ENCODE results near the gene C1orf116. TPM values are rescaled to one million over a fixed set of nuclear protein-coding genes. Genes with fewer than 3 reads are reported as not detected.

The C1orf116 gene
- total RNA-seq, 4 donors from 2014 or later, result 7.1 to 24.6 (median 13.3) TPM

DNA sequence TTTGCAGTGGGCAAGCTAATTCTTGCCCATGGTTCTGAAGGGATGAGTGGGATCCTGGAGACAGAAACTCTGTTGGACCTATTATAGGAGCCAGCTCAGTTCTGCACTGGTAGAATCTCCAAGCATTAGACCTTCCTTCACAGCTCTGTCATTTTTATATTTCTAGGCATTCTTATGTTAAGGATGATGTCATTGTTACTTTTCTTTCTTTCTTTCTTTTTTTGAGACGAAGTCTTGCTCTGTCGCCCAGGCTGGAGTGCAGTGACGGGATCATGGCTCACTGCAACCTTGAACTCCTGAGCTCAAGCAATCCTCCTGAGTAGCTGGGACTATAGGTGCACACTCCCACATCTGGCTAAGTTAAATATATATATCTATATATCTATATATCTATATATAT is 28.0 kb upstream of the C1orf116 start:
- 58 to 67% methylated on average over 3 of the region's 3 CpGs for WGBS, 2 donors
- Histone ChIP-seq H3K27me3 (no peaks in the 10 kb centered on the region), H3K9me3 (no peaks in the 10 kb centered on the region), H3K4me3 (replicated peaks in 1 of 3) (no peak overlapping the region), H3K4me1 (peaks cover 47 to 59% of the 10 kb centered on the region in 2 donors), H3K36me3 (peaks cover 15 to 16% of the 10 kb centered on the region in 2 donors), H3K27ac (peak overlapping the region; percentile 87 to 100 (median 93))
- no peak for DNase-seq
- no peak for TF ChIP-seq POLR2A (IDR thresholded peaks at IDR 0.05)
- TF ChIP-seq, protein P1, sequence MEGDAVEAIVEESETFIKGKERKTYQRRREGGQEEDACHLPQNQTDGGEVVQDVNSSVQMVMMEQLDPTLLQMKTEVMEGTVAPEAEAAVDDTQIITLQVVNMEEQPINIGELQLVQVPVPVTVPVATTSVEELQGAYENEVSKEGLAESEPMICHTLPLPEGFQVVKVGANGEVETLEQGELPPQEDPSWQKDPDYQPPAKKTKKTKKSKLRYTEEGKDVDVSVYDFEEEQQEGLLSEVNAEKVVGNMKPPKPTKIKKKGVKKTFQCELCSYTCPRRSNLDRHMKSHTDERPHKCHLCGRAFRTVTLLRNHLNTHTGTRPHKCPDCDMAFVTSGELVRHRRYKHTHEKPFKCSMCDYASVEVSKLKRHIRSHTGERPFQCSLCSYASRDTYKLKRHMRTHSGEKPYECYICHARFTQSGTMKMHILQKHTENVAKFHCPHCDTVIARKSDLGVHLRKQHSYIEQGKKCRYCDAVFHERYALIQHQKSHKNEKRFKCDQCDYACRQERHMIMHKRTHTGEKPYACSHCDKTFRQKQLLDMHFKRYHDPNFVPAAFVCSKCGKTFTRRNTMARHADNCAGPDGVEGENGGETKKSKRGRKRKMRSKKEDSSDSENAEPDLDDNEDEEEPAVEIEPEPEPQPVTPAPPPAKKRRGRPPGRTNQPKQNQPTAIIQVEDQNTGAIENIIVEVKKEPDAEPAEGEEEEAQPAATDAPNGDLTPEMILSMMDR (IDR thresholded peaks at IDR 0.05), result no peak
- intact Hi-C loops (cut with DNase I), result no loop called here

DNA sequence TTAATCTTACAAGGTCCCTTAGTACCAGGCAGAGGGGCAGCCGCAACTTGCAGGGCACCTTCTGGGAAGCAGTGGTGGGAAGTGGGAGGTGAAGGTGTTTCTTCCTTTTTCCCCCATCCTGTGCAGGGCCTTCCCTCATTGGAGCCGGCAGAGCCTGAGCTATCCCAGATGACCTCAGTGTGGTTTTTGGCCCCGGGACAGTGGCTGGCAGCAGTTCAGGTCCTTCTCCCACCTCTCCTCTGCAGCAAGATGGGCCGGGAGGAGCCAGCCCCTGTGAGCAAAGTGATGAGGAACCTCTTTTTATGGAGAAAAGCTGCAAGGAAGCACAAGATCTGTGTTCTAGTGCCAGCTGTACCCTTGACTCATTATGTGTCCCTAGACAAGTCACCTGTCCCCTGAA is 27.3 kb upstream of the C1orf116 start:
- no peak overlapping the region for H3K4me3 ChIP-seq (replicated peaks in 1 of 3)
- peaks cover 40 to 56% of the 10 kb centered on the region in 2 donors for H3K4me1 ChIP-seq
- peak; percentile 54 to 65 for DNase-seq
- H3K27ac ChIP-seq, result peak overlapping the region; percentile 87 to 100 (median 93)
- intact Hi-C loops (cut with DNase I), result no loop called here
- peaks cover 14 to 15% of the 10 kb centered on the region in 2 donors for H3K36me3 ChIP-seq
- no peaks in the 10 kb centered on the region for H3K27me3 ChIP-seq
- WGBS, 2 donors, result 36 to 47% methylated on average over 4 of the region's 4 CpGs
- no peak for TF ChIP-seq POLR2A (IDR thresholded peaks at IDR 0.05)
- TF ChIP-seq, protein P1 (IDR thresholded peaks at IDR 0.05), result no peak
- H3K9me3 ChIP-seq, result no peaks in the 10 kb centered on the region

DNA sequence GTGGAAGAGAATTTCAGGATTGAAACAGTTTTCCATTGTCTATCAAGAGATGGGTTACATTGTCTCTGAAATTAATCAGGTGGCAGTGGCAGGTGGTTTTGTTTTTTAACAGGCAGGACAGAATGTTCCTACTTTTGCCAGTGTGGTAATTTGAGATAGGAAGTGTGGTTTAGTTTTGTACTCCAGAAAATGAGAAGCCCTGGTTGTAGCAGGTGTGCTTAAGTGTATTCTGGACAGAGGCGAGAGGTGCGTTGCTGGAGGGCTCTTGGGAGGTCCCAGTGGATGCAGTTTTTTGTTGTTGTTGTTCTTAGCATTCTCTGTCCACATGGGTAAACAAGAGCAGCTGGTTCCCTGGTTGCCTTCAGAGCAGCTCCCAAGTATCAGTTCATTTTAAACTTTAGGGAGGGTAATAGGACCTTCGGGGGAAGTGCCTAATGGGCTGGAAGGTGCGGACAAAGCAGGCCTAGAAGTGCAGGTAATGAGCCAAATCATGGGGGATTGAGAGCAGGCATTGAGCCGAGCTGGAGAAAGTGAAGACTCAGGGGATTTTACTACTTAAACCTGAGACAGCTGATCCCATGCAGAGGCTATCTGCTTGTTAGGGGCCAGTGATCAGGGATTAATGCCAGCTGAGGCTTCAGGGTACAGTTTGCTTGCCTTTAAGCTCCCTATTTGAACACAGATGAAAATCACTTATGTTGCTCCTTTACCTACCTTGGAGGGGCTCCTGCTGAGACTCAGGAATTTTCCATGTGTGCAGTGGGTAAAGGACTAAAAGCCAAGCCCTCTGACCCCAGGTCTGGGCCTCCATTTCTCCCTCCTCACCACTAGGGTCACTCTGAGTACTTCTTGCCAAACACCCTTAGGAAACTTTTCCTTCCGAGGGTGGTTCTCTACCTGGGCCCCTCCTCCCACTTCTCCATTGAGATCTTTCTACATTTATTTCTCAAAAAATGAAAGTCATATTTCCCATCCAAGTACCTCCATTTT is 26.6 kb upstream of the C1orf116 start:
- peak; percentile 64 to 72 for DNase-seq
- intact Hi-C loops (cut with DNase I), result no loop called here
- no peaks in the 10 kb centered on the region for H3K27me3 ChIP-seq
- TF ChIP-seq, protein P1 (IDR thresholded peaks at IDR 0.05), result peak in 3 of 6 experiments; percentile 15 to 41 (median 23)
- peak in 1 of 2 donors; percentile 69 for TF ChIP-seq POLR2A (IDR thresholded peaks at IDR 0.05)
- H3K4me3 ChIP-seq (replicated peaks in 1 of 3), result no peak overlapping the region
- WGBS, 2 donors, result 35 to 42% methylated on average over 6 of the region's 6 CpGs
- H3K36me3 ChIP-seq, result peaks cover 14 to 15% of the 10 kb centered on the region in 2 donors
- H3K9me3 ChIP-seq, result no peaks in the 10 kb centered on the region
- peak overlapping the region; percentile 87 to 100 (median 93) for H3K27ac ChIP-seq
- peaks cover 36 to 60% of the 10 kb centered on the region in 2 donors for H3K4me1 ChIP-seq

DNA sequence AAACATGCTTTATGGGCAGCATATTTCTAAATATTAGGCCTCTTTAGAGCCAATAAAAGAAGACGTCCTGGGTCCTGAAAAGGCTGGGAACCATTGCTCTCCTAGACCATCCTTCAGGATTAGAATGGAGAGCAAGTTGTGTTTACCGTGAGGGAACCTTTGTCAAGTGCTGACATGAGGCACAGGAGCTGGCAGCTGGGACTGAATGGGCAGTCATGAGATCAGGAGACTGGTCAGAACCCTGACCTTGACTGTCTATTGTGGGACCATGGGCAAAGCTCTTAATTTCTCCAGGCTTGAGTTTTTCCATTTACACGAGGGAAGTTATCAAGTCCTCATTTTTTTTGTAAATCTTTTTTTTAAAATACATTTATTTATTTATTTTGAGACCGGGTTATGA is 25.7 kb upstream of the C1orf116 start:
- no peak overlapping the region for H3K4me3 ChIP-seq (replicated peaks in 1 of 3)
- H3K9me3 ChIP-seq, result no peaks in the 10 kb centered on the region
- H3K27me3 ChIP-seq, result no peaks in the 10 kb centered on the region
- intact Hi-C loops (cut with DNase I), result no loop called here
- peaks cover 11 to 14% of the 10 kb centered on the region in 2 donors for H3K36me3 ChIP-seq
- H3K4me1 ChIP-seq, result peaks cover 33 to 55% of the 10 kb centered on the region in 2 donors
- peak overlapping the region; percentile 87 to 100 (median 93) for H3K27ac ChIP-seq
- TF ChIP-seq, protein P1 (IDR thresholded peaks at IDR 0.05), result no peak
- TF ChIP-seq POLR2A (IDR thresholded peaks at IDR 0.05), result no peak
- WGBS, 2 donors, result 90 to 94% methylated on average over 4 of the region's 4 CpGs
- no peak for DNase-seq

DNA sequence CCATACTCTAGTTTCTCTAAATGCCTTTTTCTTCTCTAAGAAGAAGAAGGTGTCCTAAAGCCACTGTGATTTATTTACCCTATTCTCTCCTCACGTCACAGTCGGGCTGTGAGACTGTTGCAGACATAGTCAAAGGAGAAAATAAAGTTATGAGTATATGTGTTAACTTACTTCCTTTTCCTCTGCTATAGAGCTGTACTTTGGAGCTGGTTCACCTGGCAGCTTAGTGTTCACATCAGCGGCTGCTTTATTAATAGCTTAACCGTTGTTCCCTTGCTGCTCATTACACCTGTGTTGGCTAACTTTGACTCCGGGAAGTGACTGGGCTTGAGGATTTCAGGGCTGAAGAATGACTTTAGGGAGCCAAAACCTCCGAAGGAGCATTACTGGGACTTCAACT is 24.1 kb upstream of the C1orf116 start:
- peaks cover under 1 to 6% of the 10 kb centered on the region in 2 donors for H3K36me3 ChIP-seq
- 92 to 96% methylated on average over 6 of the region's 6 CpGs for WGBS, 2 donors
- no peak for TF ChIP-seq POLR2A (IDR thresholded peaks at IDR 0.05)
- TF ChIP-seq, protein P1 (IDR thresholded peaks at IDR 0.05), result no peak
- no peaks in the 10 kb centered on the region for H3K27me3 ChIP-seq
- no peak for DNase-seq
- no peak overlapping the region for H3K4me3 ChIP-seq (replicated peaks in 1 of 3)
- H3K9me3 ChIP-seq, result no peaks in the 10 kb centered on the region
- H3K27ac ChIP-seq, result peak overlapping the region; percentile 46 to 93 (median 70)
- intact Hi-C loops (cut with DNase I), result no loop called here
- peaks cover 38 to 60% of the 10 kb centered on the region in 2 donors for H3K4me1 ChIP-seq
